Measurements from ENCODE around the gene HP. TPM values are rescaled to one million over a fixed set of nuclear protein-coding genes. Genes with fewer than 3 reads are reported as not detected.
"Not testable (repeated sequence)": the region's sequence is repeated elsewhere in the genome, so short reads cannot be mapped to it uniquely, and the experiment has no call there.

The HP gene
- not detected for polyA plus RNA-seq (2013, experiment 1 of 2)
- not detected for polyA plus RNA-seq (2013, experiment 2 of 2)

- WGBS (ENCODE audit: extremely low coverage, insufficient coverage, low lambda C conversion rate): no CpG with 5 or more reads among the region's 5 CpGs
- H3K18ac ChIP-seq (ENCODE audit: low read length); H2AK5ac ChIP-seq (ENCODE audit: low read length); H3K56ac ChIP-seq (ENCODE audit: low read length); H3K36me3 ChIP-seq (ENCODE audit: control insufficient read depth, insufficient read depth, low read length); H3K79me1 ChIP-seq (ENCODE audit: low read length); H3K23ac ChIP-seq (ENCODE audit: low read length); H3K79me2 ChIP-seq (ENCODE audit: control insufficient read depth, insufficient read depth, low read length); H3K4me3 ChIP-seq (ENCODE audit: low read length); H3K4me1 ChIP-seq (ENCODE audit: control insufficient read depth, low read depth, low read length); H4K5ac ChIP-seq (ENCODE audit: low read length); H2BK15ac ChIP-seq (replicated peaks; ENCODE audit: low read depth); H2BK120ac ChIP-seq (ENCODE audit: low read depth, low read length); H3K27me3 ChIP-seq (ENCODE audit: insufficient read depth, low read length, poor library complexity); H3K4me2 ChIP-seq (ENCODE audit: low read length); DNase-seq; H4K8ac ChIP-seq (ENCODE audit: low read depth, low read length); H2BK5ac ChIP-seq (ENCODE audit: low read length); H3K4ac ChIP-seq (ENCODE audit: low read depth, low read length); H3K27ac ChIP-seq (ENCODE audit: low read depth, low read length); H3K9ac ChIP-seq (ENCODE audit: low read length): not testable (repeated sequence)
These were observed at the start of gene HP for GRCh38 chr16:72054254-72054847. HP (plus strand) TSS chr16:72054505; CDS start chr16:72054653, 148 bp downstream.

DNA sequence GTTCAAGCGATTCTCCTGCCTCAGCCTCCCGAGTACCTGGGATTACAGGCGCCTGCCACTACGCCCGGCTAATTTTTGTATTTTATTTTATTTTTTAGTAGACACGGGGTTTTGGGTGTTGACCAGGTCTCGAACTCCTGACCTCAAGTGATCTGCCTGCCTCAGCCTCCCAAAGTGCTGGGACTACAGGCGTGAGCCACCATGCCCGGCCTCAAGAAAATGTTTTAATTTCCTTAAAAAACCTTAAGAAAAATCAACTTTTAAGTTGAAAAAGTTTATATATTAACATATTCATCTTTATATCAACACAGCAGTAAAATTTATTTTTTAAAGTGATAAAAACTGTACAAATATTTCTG, 46.3 kb upstream of the HP start:
- H3K36me3 ChIP-seq (ENCODE audit: control insufficient read depth, insufficient read depth, low read length); H3K56ac ChIP-seq (ENCODE audit: low read length); H3K79me1 ChIP-seq (ENCODE audit: low read length); H3K9ac ChIP-seq (ENCODE audit: low read length); DNase-seq; H3K18ac ChIP-seq (ENCODE audit: low read length); H3K4me2 ChIP-seq (ENCODE audit: low read length); H2BK15ac ChIP-seq (replicated peaks; ENCODE audit: low read depth); H2BK120ac ChIP-seq (ENCODE audit: low read depth, low read length); H3K4me3 ChIP-seq (ENCODE audit: low read length); H3K27me3 ChIP-seq (ENCODE audit: insufficient read depth, low read length, poor library complexity); H2BK5ac ChIP-seq (ENCODE audit: low read length); H3K4me1 ChIP-seq (ENCODE audit: control insufficient read depth, low read depth, low read length); H3K23ac ChIP-seq (ENCODE audit: low read length); H4K5ac ChIP-seq (ENCODE audit: low read length); H3K4ac ChIP-seq (ENCODE audit: low read depth, low read length); H3K79me2 ChIP-seq (ENCODE audit: control insufficient read depth, insufficient read depth, low read length); H3K27ac ChIP-seq (ENCODE audit: low read depth, low read length); H4K8ac ChIP-seq (ENCODE audit: low read depth, low read length); H2AK5ac ChIP-seq (ENCODE audit: low read length): not testable (repeated sequence)
- no CpG with 5 or more reads among the region's 9 CpGs for WGBS (ENCODE audit: extremely low coverage, insufficient coverage, low lambda C conversion rate)

DNA sequence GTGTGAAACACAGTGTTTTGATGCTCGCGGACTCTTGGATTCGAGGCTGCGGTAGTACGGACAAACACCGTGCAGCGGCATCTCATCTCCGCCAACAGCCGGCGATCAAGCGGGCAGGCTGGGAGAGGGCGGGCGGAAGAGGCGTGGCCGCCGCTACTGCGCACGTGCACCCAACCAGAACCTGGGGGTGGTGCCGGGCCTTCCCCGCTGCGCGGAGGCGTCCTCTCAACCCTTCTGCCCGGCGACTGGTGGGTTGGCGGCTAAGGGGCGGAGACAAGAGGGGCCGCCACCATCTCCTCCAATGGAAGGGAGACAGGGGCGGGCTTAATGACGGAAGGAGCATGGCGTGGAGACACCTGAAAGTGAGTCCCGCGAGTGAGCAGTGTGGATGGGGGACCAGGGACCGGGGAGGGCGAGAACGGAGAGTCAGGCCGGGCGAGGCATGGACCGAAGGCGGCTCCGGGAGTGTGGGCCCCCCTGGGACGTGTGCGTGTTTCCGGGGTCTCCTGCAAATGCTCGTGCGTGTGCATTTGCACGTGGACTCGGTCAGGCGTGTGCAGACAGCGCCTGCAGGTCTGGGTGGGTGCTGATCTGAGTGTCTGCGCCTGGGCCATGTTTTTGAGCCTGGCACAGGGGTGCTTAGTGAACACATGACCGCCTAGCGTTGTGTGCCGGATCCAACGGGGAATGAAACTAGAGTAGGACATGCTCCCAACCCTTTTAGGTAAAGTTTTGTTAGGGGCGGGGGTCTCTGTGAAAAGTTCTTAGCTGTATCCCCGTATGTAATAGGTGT, 45.7 kb upstream of the HP start, which contains the start of gene DHODH:
TSS of gene DHODH (plus strand) at position 321 of the 793 bp plus-strand sequence. CDS start at position 342, 21 bp downstream.
- Histone ChIP-seq H3K4me1 (ENCODE audit: control insufficient read depth, low read depth, low read length) (peaks cover 2% of the 10 kb centered on the region), H3K36me3 (ENCODE audit: control insufficient read depth, insufficient read depth, low read length) (no peaks in the 10 kb centered on the region), H3K79me1 (ENCODE audit: low read length) (peaks cover 2% of the 10 kb centered on the region), H2BK15ac (replicated peaks; ENCODE audit: low read depth) (no peak within 1 kb of the TSS), H3K23ac (ENCODE audit: low read length) (no peak within 1 kb of the TSS), H3K27me3 (ENCODE audit: insufficient read depth, low read length, poor library complexity) (no peaks in the 10 kb centered on the region), H2BK5ac (ENCODE audit: low read length) (no peak within 1 kb of the TSS), H3K4me3 (ENCODE audit: low read length) (peak within 1 kb of the TSS; percentile 87), H3K27ac (ENCODE audit: low read depth, low read length) (no peak within 1 kb of the TSS), H2AK5ac (ENCODE audit: low read length) (no peak within 1 kb of the TSS), H3K9ac (ENCODE audit: low read length) (peak within 1 kb of the TSS; percentile 81), H3K56ac (ENCODE audit: low read length) (peak within 1 kb of the TSS; percentile 93), H3K4ac (ENCODE audit: low read depth, low read length) (no peak within 1 kb of the TSS), H4K5ac (ENCODE audit: low read length) (no peak within 1 kb of the TSS), H3K79me2 (ENCODE audit: control insufficient read depth, insufficient read depth, low read length) (no peaks in the 10 kb centered on the region), H2BK120ac (ENCODE audit: low read depth, low read length) (no peak within 1 kb of the TSS), H3K18ac (ENCODE audit: low read length) (no peak within 1 kb of the TSS), H4K8ac (ENCODE audit: low read depth, low read length) (no peak within 1 kb of the TSS), H3K4me2 (ENCODE audit: low read length) (peak within 1 kb of the TSS; percentile 93)
- no CpG with 5 or more reads among the region's 57 CpGs for WGBS (ENCODE audit: extremely low coverage, insufficient coverage, low lambda C conversion rate)
- peak; percentile 99 for DNase-seq

- WGBS (ENCODE audit: extremely low coverage, insufficient coverage, low lambda C conversion rate): no CpG with 5 or more reads among the region's 10 CpGs
These were observed 44.5 kb upstream of the HP start for GRCh38 chr16:72009779-72010178.

GRCh38 chr16:72012607-72013006, 41.7 kb upstream of the HP start:
- no peak overlapping the region for H3K4ac ChIP-seq (ENCODE audit: low read depth, low read length)
- peaks cover 2% of the 10 kb centered on the region for H3K79me1 ChIP-seq (ENCODE audit: low read length)
- no CpG with 5 or more reads among the region's 9 CpGs for WGBS (ENCODE audit: extremely low coverage, insufficient coverage, low lambda C conversion rate)
- no peak overlapping the region for H3K23ac ChIP-seq (ENCODE audit: low read length)
- no peak overlapping the region for H4K8ac ChIP-seq (ENCODE audit: low read depth, low read length)
- H3K4me3 ChIP-seq (ENCODE audit: low read length): no peak overlapping the region
- no peak overlapping the region for H2BK5ac ChIP-seq (ENCODE audit: low read length)
- H3K56ac ChIP-seq (ENCODE audit: low read length): no peak overlapping the region
- no peak overlapping the region for H2AK5ac ChIP-seq (ENCODE audit: low read length)
- H3K18ac ChIP-seq (ENCODE audit: low read length): no peak overlapping the region
- peaks cover 2% of the 10 kb centered on the region for H3K4me1 ChIP-seq (ENCODE audit: control insufficient read depth, low read depth, low read length)
- DNase-seq: peak; percentile 15
- H2BK15ac ChIP-seq (replicated peaks; ENCODE audit: low read depth): no peak overlapping the region
- H2BK120ac ChIP-seq (ENCODE audit: low read depth, low read length): no peak overlapping the region
- no peak overlapping the region for H3K4me2 ChIP-seq (ENCODE audit: low read length)
- no peak overlapping the region for H4K5ac ChIP-seq (ENCODE audit: low read length)
- no peak overlapping the region for H3K9ac ChIP-seq (ENCODE audit: low read length)
- no peaks in the 10 kb centered on the region for H3K79me2 ChIP-seq (ENCODE audit: control insufficient read depth, insufficient read depth, low read length)
- H3K36me3 ChIP-seq (ENCODE audit: control insufficient read depth, insufficient read depth, low read length): no peaks in the 10 kb centered on the region
- H3K27ac ChIP-seq (ENCODE audit: low read depth, low read length): no peak overlapping the region
- no peaks in the 10 kb centered on the region for H3K27me3 ChIP-seq (ENCODE audit: insufficient read depth, low read length, poor library complexity)

More at GRCh38 chr16:72009779-72010178, 44.5 kb upstream of the HP start:
- Histone ChIP-seq H3K79me1 (ENCODE audit: low read length) (peaks cover 2% of the 10 kb centered on the region), H3K27ac (ENCODE audit: low read depth, low read length) (no peak overlapping the region), H3K23ac (ENCODE audit: low read length) (no peak overlapping the region), H3K18ac (ENCODE audit: low read length) (no peak overlapping the region), H4K8ac (ENCODE audit: low read depth, low read length) (no peak overlapping the region), H3K4ac (ENCODE audit: low read depth, low read length) (no peak overlapping the region), H3K36me3 (ENCODE audit: control insufficient read depth, insufficient read depth, low read length) (no peaks in the 10 kb centered on the region), H3K27me3 (ENCODE audit: insufficient read depth, low read length, poor library complexity) (no peaks in the 10 kb centered on the region), H4K5ac (ENCODE audit: low read length) (no peak overlapping the region), H2BK120ac (ENCODE audit: low read depth, low read length) (no peak overlapping the region), H3K4me2 (ENCODE audit: low read length) (no peak overlapping the region), H3K9ac (ENCODE audit: low read length) (no peak overlapping the region), H3K56ac (ENCODE audit: low read length) (no peak overlapping the region), H3K4me3 (ENCODE audit: low read length) (no peak overlapping the region), H2AK5ac (ENCODE audit: low read length) (no peak overlapping the region), H3K79me2 (ENCODE audit: control insufficient read depth, insufficient read depth, low read length) (no peaks in the 10 kb centered on the region), H3K4me1 (ENCODE audit: control insufficient read depth, low read depth, low read length) (peaks cover 2% of the 10 kb centered on the region), H2BK5ac (ENCODE audit: low read length) (no peak overlapping the region), H2BK15ac (replicated peaks; ENCODE audit: low read depth) (no peak overlapping the region)
- no peak for DNase-seq

Measured in mesendoderm (in vitro differentiated cells).